Activated naive CD4-positive, alpha-beta T cell treated with anti-CD3 and anti-CD28 coated beads, Interleukin-2, amount 50 U/mL, for 72 hours (primary cell): ENCODE measurements around the gene TAP1. TPM values are rescaled to one million over a fixed set of nuclear protein-coding genes. Genes with fewer than 3 reads are reported as not detected.
"Not testable (repeated sequence)": the region's sequence is repeated elsewhere in the genome, so short reads cannot be mapped to it uniquely, and the experiment has no call there.

Experiments
- ATAC-seq, 2 donors: fragments of 150-1000 bp; cut with Tn5 transposase; 2 replicates each; pipeline ENCODE4 v1.10.0; 2021; ENCODE audit warnings: mild to moderate bottlenecking in 2 of 2, moderate library complexity in 2 of 2
- DNase-seq, 2 donors: peaks; one replicate each; pipeline ENCODE4 v3.0.0; 2021 to 2022; ENCODE audit warnings: low spot score in 2 of 2
- H3K27ac Mint-ChIP-seq, 2 donors: one replicate each; pipeline ENCODE4 v1.8.0; 2022; ENCODE audit warnings: mild to moderate bottlenecking in 2 of 2, mixed read lengths in 2 of 2
- H3K36me3 Mint-ChIP-seq, 2 donors: one replicate each; pipeline ENCODE4 v1.8.0; 2022; ENCODE audit warnings: mixed read lengths in 2 of 2
- H3K9me3 Mint-ChIP-seq, 2 donors: one replicate each; pipeline ENCODE4 v1.8.0; 2022; ENCODE audit warnings: mixed read lengths in 2 of 2
- total RNA-seq, 2 donors: library from RNA; stranded (reverse); gene quantifications; one replicate each; pipeline ENCODE4 v1.2.3, GENCODE V29; 2022

Gene TAP1
- total RNA-seq: 100 to 1,000 TPM; 234 to 319 TPM

GRCh38 chr6:32853541-32854375, at the start of gene TAP1, which contains the start of gene PSMB9:
TSS of gene TAP1 (minus strand) at chr6:32853704. CDS start at chr6:32853636, 68 bp downstream.
TSS of gene PSMB9 (plus strand) at chr6:32854192. CDS start at chr6:32854230, 38 bp downstream.
- peaks cover 0 to 5% of the 10 kb centered on the region in 2 donors for H3K9me3 Mint-ChIP-seq
- peak within 1 kb of the TSS; percentile 99 for H3K27ac Mint-ChIP-seq
- ATAC-seq (peak; percentile 79 to 92), DNase-seq (peak; percentile 91 to 93)
- peaks cover 81 to 91% of the 10 kb centered on the region in 2 donors for H3K36me3 Mint-ChIP-seq

- Mint-ChIP-seq H3K27ac (peak overlapping the region; percentile 92 to 98), H3K36me3 (peaks cover 19 to 30% of the 10 kb centered on the region in 2 donors)
- ATAC-seq: peak; percentile 6 to 12
Observed at GRCh38 chr6:32895006-32895345, 41.5 kb upstream of the TAP1 start.

GRCh38 chr6:32894085-32895005, 40.8 kb upstream of the TAP1 start:
- DNase-seq: peak; percentile 97 to 99
- Mint-ChIP-seq H3K9me3 (no peaks in the 10 kb centered on the region), H3K36me3 (peaks cover 19 to 30% of the 10 kb centered on the region in 2 donors)

More at GRCh38 chr6:32895006-32895345, 41.5 kb upstream of the TAP1 start:
- DNase-seq: no peak
- H3K9me3 Mint-ChIP-seq: no peaks in the 10 kb centered on the region

DNA sequence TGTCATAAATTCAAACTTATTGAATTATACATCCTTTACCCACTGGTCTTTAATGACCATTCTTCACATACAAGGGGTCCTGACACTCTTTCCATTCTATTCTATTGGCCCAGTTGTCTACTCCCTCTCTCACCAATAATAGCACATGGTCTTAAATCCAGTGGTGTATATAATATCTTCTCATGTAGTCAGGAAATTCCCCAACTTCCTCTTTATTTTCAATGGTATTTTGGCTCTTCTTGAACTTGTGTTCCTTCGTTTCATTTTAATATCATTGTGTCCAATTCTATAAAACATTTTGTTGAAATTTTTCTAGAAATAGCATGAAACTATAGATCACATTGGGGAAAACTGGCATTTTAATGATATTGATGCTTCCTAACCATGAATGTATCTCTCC, 37.3 kb upstream of the TAP1 start:
- peaks cover 12 to 14% of the 10 kb centered on the region in 2 donors for H3K36me3 Mint-ChIP-seq
- no peak overlapping the region for H3K27ac Mint-ChIP-seq
- H3K9me3 Mint-ChIP-seq: no peaks in the 10 kb centered on the region
- DNase-seq: no peak
- ATAC-seq: no peak

More at GRCh38 chr6:32894085-32895005, 40.8 kb upstream of the TAP1 start:
- peak overlapping the region; percentile 92 to 98 for H3K27ac Mint-ChIP-seq
- ATAC-seq: peak; percentile 98 to 99

DNA sequence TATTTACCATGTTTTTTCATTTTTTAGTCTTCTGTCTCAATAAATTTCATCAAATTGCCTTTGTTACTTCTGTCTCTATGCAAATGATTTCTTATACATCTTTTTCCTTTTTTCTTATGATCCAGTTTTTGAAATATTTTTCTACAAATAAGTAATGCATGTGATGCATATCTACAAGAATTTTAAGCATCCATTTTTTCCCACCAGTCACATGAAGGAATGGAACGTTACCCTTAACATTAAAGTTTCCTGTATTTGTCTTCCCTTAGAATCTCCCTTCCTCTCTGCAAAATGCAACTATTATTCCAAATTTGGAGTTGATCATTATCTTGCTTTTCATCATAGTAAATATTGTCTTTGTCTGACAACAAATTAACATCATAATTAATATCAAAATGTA, 36.0 kb upstream of the TAP1 start:
- Mint-ChIP-seq H3K9me3 (no peaks in the 10 kb centered on the region), H3K36me3 (peaks cover under 1 to 2% of the 10 kb centered on the region in 2 donors), H3K27ac (no peak overlapping the region)
- no peak for DNase-seq
- ATAC-seq: no peak

GRCh38 chr6:32888576-32888975, 35.1 kb upstream of the TAP1 start:
- DNase-seq (no peak), ATAC-seq (no peak)
- H3K9me3 Mint-ChIP-seq: no peaks in the 10 kb centered on the region
- H3K36me3 Mint-ChIP-seq: no peaks in the 10 kb centered on the region
- no peak overlapping the region for H3K27ac Mint-ChIP-seq

DNA sequence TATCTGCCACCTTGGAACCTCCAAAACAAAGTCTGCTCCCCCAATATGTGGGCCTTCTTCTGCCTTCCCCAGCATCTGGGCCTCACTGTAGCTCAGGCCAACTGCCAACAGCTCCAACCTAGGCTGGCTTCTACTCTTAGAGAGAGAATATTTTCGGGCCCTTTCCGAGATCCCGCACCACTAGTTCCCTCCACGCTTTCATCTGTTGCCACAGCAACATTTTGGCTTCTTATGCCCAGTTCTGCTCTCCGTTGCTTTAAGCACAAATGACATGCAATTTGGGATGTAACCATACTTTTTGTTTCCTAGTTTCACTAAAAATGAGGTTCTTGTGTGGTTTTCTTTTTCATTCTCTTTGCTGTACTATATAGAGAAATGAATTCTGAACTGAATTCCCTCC, 34.1 kb upstream of the TAP1 start:
- no peak for ATAC-seq
- no peak for DNase-seq
- H3K27ac Mint-ChIP-seq: no peak overlapping the region
- H3K36me3 Mint-ChIP-seq: no peaks in the 10 kb centered on the region
- H3K9me3 Mint-ChIP-seq: no peaks in the 10 kb centered on the region

DNA sequence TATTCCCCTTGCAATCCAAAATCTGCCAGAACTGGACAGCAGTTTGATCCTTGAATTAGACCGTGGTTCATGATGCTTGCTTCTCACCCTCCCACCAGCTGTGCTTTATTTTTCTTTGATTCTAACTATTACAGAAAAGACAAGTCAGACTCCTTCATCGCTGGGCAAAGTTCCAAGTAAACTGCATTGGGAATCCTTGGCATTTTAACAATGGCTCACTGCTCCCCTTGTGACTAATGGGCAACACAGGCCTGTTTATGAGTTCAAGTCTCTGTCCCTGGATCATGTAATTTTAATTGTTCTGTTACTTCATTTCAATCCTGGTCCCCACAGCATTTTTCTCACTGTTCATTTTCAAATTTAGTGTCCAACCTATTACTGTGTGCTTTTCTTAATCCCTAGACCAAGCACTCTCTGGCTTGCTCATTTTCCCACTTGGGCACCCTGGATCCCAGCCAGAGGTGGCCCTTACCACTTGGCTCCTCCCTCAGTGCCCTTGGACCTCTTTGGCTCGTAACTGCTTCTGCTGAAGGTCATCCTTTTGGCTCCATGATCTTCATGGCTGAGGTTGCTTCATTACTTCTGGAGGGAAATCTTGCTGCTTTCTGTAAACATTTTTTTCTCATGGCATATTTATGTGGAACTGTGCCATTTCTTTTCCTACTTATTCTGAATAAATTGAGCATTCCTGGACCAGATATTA, 33.3 kb upstream of the TAP1 start:
- no peaks in the 10 kb centered on the region for H3K9me3 Mint-ChIP-seq
- DNase-seq (no peak), ATAC-seq (no peak)
- no peaks in the 10 kb centered on the region for H3K36me3 Mint-ChIP-seq
- no peak overlapping the region for H3K27ac Mint-ChIP-seq

- DNase-seq (no peak), ATAC-seq (peak; percentile 55 to 72)
- no peaks in the 10 kb centered on the region for H3K9me3 Mint-ChIP-seq
- no peak overlapping the region for H3K27ac Mint-ChIP-seq
- H3K36me3 Mint-ChIP-seq: no peaks in the 10 kb centered on the region
Observed at GRCh38 chr6:32885698-32886286, 32.3 kb upstream of the TAP1 start.

DNA sequence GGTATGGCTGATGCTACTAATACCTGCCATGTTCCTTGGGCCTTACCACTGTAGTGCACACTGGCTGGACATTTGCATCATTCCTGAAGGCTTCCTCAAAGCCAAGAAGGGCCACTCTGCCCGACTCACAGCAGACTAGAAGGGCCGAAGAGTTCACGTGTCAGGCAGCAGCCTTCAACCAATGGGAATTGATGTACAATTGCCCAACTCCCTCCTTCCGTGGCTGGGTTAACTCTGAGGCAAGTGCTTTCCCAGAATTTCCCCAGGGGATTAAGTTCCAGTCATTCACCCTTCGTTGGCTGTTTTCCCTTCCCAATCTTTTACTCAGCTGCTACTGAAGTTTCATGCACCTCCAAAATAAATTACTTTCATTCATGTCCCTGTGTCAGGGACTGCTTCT, 30.3 kb upstream of the TAP1 start:
- ATAC-seq (no peak), DNase-seq (no peak)
- H3K36me3 Mint-ChIP-seq: no peaks in the 10 kb centered on the region
- no peaks in the 10 kb centered on the region for H3K9me3 Mint-ChIP-seq
- H3K27ac Mint-ChIP-seq: no peak overlapping the region

DNA sequence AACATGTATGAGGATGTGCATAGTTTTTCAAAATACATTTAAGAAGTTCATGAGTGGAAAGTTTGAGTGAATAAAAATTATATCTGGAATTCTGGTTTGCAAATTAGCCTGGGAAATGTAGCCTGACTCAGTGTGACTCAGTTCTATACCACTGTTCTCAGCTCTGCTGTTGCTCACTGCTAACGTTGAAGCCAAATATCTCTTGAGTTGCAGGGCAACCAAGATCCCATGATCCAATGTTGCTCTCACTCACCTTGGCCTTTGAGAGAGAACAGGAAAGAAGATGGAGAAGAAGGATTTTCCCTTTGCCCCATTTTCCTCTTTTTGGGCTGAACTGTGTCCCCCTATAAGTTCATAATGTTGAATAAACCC, 29.4 kb upstream of the TAP1 start:
- DNase-seq (no peak), ATAC-seq (peak; percentile 46 to 90)
- H3K27ac Mint-ChIP-seq: no peak overlapping the region
- H3K9me3 Mint-ChIP-seq: no peaks in the 10 kb centered on the region
- H3K36me3 Mint-ChIP-seq: no peaks in the 10 kb centered on the region

DNA sequence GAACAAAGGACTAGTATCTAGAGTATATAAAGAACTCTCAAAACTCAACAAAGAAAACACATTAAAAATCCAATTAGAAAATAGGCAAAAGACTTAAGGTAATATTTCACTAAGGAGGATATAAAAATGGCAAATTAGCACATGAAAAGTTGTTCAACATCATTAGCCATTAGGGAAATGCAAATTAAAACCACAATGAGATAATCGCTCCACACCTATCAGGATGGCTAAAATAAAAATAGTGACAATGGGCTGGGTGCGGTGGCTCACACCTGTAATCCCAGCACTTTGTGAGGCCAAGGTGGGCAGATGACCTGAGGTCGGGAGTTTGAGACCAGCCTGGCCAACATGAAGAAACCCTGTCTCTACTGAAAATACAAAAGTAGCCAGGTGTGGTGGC, 27.5 kb upstream of the TAP1 start:
- DNase-seq, H3K36me3 Mint-ChIP-seq, H3K27ac Mint-ChIP-seq, ATAC-seq, H3K9me3 Mint-ChIP-seq: not testable (repeated sequence)

GRCh38 chr6:32879691-32880090, 26.2 kb upstream of the TAP1 start:
- Mint-ChIP-seq H3K9me3 (no peaks in the 10 kb centered on the region), H3K27ac (no peak overlapping the region), H3K36me3 (no peaks in the 10 kb centered on the region)
- ATAC-seq (no peak), DNase-seq (no peak)

DNA sequence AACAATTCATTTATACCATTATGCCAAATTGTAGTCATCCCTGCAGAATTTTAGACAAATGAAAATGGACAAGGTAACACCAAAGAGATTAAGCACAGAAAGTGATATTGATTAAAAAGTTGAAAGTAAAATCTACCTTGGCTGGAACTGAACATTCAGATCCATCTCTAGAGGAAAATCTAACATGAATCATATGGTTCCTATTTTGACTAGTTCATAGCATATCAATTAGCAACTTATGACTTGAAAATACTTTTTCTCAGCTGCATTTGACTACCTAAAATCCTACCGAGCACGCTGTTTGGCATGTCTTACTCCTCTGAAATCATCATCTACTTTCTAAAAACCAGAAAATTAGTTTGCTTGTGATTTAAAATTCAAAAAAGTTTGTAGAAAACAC, 23.1 kb upstream of the TAP1 start:
- H3K27ac Mint-ChIP-seq: no peak overlapping the region
- DNase-seq (no peak), ATAC-seq (peak in 1 of 2 donors; percentile 69)
- no peaks in the 10 kb centered on the region for H3K9me3 Mint-ChIP-seq
- no peaks in the 10 kb centered on the region for H3K36me3 Mint-ChIP-seq

- H3K9me3 Mint-ChIP-seq, H3K27ac Mint-ChIP-seq, DNase-seq: not testable (repeated sequence)
Observed at GRCh38 chr6:32873947-32874346, 20.4 kb upstream of the TAP1 start.

DNA sequence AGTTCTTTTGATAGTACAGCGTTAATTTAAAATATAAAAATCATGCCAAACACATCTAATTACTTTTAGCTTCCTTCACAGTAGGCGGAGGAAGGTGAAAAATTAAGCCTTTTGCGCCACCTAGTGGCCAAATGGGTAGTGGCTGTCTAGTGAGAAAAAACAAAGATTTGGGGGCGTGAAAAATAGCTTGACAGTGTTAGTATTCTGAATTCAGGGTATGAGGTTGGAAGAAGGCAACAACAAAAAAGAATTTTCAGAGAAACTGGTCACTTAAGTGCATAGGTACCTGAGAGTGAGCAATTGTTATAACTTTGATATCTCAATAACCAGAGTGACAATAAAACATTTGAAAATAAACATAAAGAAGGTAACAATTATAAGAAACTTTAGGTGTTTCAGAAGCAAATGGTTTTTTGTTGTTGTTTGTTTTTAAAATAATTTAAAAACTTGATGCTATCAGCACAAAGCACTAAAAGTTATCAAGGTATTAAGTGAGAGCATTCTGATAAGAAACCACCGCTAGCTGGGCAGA, 14.8 kb upstream of the TAP1 start:
- no peaks in the 10 kb centered on the region for H3K36me3 Mint-ChIP-seq
- peak overlapping the region in 1 of 2 donors; percentile 88 for H3K27ac Mint-ChIP-seq
- ATAC-seq (peak; percentile 82), DNase-seq (peak; percentile 71 to 84)
- H3K9me3 Mint-ChIP-seq: no peaks in the 10 kb centered on the region

More at GRCh38 chr6:32873947-32874346, 20.4 kb upstream of the TAP1 start:
- not testable (repeated sequence) for ATAC-seq, H3K36me3 Mint-ChIP-seq
